ENCODE measurements around the gene ROPN1B.

- TF ChIP-seq CTCF (IDR thresholded peaks at IDR 0.05) (no peak), CREB1 (CRISPR knock-in tag; IDR thresholded peaks at IDR 0.05) (no peak)
These were observed 50.7 kb downstream of the ROPN1B start for GRCh38 chr3:126019683-126020082.
